Stimulated activated CD8-positive, alpha-beta memory T cell treated with anti-CD3 and anti-CD28 coated beads, Interleukin-7, amount 100 ng/mL, for 48 hours (primary cell): ENCODE data around the gene WDFY3.

Experiments used
- DNase-seq, 2 donors: peaks; one replicate each; pipeline ENCODE4 v3.0.0-alpha.2; 2020; ENCODE audit warnings: low read depth in 1 of 2; ENCODE audit errors: extremely low read depth in 1 of 2

The WDFY3 gene

GRCh38 chr4:84966382-84967242, at the start of gene WDFY3:
Gene WDFY3 (minus strand): TSS chr4:84966690. CDS start chr4:84860591, 106,099 bp downstream.
- DNase-seq, result no peak

- DNase-seq, result no peak
These were observed 39.4 kb upstream of the WDFY3 start for GRCh38 chr4:85005865-85006377.

GRCh38 chr4:85000343-85000742, 33.9 kb upstream of the WDFY3 start:
- no peak for DNase-seq

- no peak for DNase-seq
These were observed 28.9 kb upstream of the WDFY3 start for GRCh38 chr4:84995386-84995785.

GRCh38 chr4:84994280-84994679, 27.8 kb upstream of the WDFY3 start:
- no peak for DNase-seq

GRCh38 chr4:84985952-84986351, 19.5 kb upstream of the WDFY3 start:
- no peak for DNase-seq

GRCh38 chr4:84977396-84977795, 10.9 kb upstream of the WDFY3 start:
- no peak for DNase-seq

- no peak for DNase-seq
These were observed 7.4 kb upstream of the WDFY3 start for GRCh38 chr4:84973856-84974255.

- DNase-seq, result no peak
These were observed 4.9 kb upstream of the WDFY3 start for GRCh38 chr4:84971319-84971932.

- DNase-seq, result no peak
These were observed 2.4 kb upstream of the WDFY3 start for GRCh38 chr4:84968925-84969324.

GRCh38 chr4:84967243-84967690, 777 bp upstream of the WDFY3 start:
- DNase-seq, result no peak

GRCh38 chr4:84965553-84966381, 723 bp downstream of the WDFY3 start:
- no peak for DNase-seq

- no peak for DNase-seq
These were observed 1.4 kb downstream of the WDFY3 start for GRCh38 chr4:84964995-84965552.

- no peak for DNase-seq
These were observed 4.4 kb downstream of the WDFY3 start for GRCh38 chr4:84962102-84962501.

GRCh38 chr4:84958434-84958833, 8.1 kb downstream of the WDFY3 start:
- no peak for DNase-seq

- no peak for DNase-seq
These were observed 8.7 kb downstream of the WDFY3 start for GRCh38 chr4:84957514-84958420.

GRCh38 chr4:84956014-84956413, 10.5 kb downstream of the WDFY3 start:
- no peak for DNase-seq

- no peak for DNase-seq
These were observed 11.4 kb downstream of the WDFY3 start for GRCh38 chr4:84954982-84955567.

GRCh38 chr4:84952776-84953175, 13.7 kb downstream of the WDFY3 start:
- no peak for DNase-seq
